Measurements from ENCODE around the gene DEPDC5.

DEPDC5 gene

DNA sequence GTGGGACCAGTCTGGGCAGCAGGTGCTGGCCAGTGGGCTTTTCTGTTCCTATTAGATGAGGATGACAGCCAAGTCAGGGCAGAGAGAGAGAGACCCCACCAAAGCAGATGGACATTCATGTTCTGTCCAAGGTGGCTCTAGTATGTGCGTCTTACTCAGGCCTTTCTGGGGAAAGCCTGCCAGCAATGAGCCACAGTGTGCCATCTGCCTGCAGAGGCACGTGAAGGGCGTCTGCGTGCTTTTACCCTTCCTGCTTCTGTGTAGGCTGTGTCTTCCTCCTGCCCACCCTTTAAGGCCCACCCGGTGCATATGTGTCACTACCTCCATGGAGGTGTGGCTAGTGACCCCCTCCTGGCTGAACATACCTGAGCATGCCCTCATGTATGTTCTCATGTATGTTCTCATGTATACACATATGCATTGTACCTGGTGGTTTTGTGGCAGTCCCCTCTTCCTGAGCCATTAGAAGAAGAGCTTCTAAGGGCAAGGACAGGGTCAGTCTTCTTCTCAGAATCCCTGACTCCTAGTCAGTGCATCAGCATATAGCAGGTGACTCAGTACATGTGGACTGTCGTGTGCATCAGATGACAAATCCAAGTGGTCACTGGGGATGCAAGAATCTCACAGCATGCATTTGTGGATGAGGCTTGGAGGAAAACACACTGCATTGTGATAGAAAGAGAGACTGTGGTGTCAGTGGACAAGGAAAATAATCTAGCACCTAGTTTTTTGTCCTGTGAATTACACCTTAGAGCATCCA is 100.1 kb downstream of the DEPDC5 start:
- no peak for DNase-seq

DNA sequence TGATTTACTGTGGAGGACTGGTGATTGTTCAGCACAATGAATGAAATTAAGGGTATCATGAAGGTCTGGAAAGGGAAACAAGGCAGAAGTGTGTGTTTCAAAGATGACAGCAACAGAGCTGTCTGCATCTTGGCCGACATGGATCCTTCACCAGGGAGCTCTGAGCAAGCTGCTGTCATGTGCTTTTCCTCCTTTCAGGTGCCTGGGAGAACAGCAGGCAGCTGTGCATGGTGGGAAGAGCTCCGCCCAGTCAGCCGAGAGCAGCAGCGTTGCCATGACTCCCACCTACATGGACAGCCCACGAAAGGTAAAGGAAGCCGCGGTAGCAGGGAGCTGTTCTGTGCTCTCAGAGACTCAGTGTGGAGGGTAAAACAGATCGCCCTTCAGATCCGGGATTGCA is 103.4 kb downstream of the DEPDC5 start:
- no peak for DNase-seq

DNA sequence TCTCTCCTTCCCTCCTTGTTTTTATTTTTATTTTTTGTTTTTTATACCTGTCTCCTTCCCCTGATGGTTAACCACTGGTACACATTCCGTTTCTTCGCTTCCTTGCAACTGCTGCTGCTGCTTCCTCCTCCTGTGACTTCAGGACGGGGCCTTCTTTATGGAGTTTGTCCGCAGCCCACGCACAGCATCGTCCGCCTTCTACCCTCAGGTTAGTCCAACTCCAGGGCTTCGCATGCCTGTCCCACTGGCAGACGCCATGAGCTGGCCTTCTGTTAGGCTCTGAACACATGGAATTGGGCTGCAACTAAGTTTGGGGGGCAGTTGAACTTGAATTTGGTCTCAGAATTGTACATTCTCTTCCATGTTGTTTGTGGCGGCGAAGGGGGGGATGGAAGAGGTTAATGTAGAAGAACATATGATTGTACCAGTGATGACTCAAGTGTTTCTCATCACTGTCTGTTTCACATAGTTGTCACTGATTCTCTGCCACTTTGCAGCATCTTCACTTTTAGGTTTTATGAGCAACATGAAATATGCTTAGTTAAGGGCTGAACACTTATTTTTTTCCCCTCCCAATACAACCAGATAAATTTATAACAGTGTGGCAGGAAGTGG is 107.5 kb downstream of the DEPDC5 start:
- DNase-seq = no peak

DNA sequence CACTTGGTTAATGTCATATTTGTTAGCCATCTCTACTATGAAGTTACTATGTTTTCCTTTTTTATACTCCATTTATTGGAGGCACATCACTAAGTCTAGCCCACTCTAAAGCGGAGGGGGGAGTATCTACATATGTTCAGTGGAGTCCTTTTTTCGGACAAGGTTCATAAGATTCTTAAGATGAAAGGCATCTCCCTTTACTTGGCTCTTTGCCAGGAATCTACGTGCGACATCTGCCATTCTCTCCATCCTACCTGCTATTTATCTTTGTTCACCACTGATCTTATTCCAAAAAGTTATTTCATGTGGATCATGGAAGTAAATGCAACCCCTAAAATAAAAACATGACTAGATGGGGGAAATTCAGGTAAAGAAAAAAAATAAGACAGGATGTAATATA is 113.1 kb downstream of the DEPDC5 start:
- no peak for DNase-seq

DNA sequence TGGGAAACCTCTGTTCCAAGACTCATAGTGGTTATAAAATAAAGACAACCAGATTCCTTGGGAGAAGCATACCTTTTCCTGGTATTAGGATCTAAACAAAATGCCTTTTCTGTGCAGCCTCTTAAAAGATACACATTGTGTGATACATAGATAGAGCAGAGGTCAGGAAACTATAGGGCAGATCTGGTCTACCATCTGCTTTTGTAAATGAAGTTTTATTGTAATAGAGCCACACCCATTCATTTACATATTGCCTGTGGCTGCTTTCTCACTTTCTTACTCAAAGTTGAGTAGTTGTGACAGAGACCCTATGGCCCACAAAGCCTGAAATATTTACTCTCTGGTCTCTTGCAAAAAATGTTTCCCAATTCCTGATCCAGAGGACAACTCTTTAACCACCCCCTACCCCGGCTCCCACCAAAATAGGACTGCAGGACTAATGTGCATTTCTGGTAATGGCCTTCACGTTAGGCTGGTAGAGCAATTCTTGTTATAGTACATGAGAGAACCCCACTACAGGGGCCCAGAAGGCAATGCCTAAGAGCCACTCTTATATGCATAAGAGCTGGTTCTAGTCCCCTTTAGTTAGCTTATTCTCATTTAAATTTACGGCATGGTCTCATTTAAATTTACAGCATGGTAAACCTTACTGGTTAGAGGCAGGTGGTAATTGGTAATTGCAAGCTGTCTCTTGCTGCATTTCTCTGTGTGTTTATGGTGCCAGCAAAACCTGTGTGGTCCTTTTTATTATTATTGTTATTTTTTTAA is 113.8 kb downstream of the DEPDC5 start:
- peak; percentile 46 for DNase-seq

DNA sequence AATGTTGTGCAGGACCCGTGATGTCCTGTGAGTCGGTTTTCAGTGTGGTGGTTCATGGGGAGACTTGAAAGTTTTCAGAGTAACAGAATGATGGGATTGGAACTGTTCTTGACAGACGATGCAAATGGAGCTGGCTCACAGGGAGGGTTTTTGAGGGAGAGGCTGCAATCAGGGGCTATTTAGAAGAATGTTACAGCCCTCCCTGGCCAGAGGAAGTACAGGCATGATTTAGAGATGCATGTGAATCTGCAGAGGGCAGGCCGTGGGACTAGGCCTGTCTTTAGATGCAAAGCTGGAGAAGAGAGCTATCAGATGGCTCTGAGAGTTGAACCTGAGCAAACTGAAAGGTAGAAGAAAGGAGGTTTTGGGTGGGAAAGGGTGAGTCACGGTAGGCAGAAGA is 115.9 kb downstream of the DEPDC5 start:
- DNase-seq = no peak

DNA sequence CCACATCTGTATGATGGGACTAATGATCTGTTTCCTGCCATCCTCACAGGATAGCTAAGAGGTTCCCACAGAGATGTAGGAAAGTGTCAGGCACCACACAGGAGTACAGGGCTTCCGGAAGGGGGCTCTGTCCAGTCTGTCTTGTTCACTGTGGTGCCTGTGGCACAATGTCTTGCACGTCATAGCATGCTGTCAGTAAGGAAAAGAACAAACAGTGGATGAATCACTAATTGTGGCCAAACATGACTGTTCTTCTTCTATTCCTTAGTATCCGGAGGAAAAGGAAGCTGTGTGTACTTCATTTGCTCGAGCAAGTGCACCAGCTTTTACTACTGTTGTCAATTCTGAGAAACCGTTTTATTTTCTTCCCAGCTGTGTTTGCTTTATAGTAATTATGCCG is 117.1 kb downstream of the DEPDC5 start:
- no peak for DNase-seq

DNA sequence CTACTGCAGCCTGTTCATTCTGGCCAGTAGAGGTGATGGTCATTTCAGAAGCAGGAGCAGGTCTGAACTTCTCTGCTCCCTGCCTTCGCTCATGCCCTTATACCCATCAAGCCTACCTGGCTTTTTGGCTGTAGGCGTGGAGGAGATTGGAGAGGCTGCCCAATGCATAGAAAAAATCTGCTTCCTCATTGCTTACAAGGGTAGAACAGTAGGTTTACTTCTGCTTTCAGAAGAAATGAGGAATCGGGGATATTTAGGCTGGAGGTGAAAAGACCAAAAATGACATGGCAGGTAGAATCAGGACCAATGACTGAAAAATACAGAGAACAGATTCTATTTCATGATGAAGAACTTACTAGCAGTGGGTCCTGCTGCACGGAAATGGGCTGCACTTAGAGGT is 117.7 kb downstream of the DEPDC5 start:
- DNase-seq = peak; percentile 58

DNA sequence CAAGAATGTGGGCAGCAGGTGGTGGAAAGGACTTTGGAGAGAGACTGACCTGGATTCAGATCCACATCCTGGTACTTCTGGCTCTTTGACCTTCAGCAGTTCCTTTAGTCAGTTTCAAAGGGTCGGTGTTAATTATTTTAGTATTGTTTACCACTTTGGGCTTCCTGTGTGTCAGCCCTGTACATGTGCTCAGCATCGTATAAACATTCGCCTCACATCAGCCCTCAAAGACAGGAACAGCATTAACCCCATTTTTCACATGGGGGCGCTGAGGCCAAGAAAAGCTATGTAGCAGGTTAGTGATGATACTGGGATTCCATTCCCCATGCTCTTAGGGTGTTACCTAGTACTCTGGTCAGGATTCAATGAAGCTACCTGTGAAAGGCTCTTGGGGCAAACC is 118.4 kb downstream of the DEPDC5 start:
- peak; percentile 72 for DNase-seq

DNA sequence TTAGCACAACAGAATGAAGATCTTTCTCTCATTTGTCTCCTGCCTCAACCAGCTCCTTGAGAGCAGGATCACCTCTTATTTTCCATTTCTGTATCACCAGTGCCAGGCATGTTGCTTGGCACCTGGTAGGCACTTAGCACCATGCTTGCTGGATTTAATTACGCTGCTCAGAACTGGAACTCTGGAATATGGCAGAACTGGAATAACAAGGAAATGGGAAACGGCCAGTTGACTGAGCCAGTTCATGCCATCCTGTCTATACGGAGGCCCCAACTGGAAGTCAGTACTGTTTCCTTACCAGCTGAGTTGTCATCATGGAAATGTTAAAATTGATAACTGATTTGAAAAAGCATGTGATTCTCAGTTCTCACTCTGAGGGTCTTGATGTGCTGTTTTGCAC is 121.0 kb downstream of the DEPDC5 start:
- DNase-seq = no peak

DNA sequence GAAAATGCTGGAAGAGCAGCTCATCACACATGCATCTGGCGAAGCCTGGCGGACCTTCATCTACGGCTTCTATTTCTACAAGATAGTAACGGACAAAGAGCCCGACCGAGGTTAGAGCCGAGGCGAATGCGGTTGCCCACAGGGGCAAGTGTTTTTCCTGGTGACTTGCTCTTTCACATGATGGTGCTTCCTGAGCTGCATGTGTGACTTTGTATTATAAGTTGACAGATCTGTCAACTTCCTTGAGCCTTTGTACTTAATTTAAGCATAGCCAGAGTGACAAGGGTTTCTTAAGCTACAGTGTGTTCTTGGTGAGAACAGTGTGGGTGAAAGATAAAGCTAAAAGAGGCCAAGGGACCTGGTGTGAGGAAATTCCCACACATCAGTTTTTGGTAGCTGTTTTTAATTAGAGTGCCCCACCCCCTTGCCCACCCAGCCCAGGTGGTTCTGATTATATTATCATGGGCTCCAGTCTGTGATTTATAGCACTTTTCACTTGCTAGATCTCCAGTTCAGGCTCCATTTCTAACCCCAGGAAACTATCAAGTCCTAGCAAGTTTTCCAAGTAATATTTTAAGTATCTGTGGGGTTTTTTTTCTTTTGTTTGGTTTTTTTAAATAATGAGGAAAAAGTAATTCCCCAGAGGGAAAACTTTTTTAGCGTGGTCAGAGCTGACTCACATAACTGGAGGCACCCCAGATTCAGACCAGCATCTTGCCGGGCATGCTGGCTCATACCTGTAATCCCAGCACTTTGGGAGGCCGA is 122.5 kb downstream of the DEPDC5 start:
- DNase-seq = no peak

DNA sequence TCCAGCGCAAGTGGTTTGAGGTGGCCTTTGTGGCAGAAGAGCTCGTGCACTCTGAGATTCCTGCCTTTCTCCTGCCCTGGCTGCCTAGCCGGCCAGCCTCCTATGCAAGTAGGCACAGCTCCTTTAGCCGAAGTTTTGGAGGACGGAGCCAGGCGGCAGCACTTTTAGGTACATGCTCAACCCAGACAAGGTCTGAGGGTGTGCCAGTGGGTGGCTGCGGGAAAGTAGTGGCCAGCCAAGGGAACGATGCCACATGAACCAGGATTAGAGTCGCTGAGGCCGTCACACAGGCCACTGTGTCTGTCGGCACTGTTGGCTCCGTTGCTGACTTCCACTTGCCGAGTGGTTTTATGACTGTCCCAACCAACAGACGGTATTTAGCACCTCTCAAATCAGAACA is 125.8 kb downstream of the DEPDC5 start:
- no peak for DNase-seq

DNA sequence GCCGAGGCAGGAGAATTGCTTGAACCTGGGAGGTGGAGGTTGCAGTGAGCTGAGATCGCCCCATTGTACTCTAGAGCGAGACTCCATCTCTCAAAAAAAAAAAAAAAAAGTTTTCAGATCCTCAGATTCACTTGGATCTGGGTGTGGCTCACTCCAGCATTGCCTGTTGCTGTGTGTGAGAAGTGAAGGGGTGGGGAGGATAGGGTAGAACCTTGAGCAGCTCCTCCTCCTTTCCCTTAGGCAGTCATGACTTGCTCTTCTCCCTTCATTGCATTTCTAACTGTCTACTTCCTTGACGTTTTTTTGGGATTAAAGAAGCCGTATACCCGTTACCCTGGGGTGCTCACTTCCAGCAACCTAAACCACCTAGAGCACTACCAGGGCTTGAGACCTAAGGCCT is 127.4 kb downstream of the DEPDC5 start:
- no peak for DNase-seq

DNA sequence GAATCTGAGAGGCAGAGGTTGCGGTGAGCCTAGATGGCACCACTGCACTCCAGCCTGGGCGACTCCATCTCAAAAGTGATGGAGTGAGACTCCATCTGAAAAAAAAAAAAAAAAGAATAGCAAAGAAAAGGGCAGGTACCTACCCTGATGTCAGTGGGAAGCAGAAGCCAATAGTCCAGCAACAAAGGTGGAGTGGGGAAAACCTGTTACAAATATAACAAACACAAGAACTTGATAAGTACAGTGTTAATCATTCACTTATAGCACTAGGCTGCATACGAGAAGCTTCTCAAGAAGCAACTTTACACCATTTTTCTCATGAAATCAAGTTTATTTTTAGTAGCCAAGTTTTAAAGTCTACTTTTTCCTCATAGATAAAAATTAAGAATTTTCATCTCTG is 128.0 kb downstream of the DEPDC5 start:
- no peak for DNase-seq

DNA sequence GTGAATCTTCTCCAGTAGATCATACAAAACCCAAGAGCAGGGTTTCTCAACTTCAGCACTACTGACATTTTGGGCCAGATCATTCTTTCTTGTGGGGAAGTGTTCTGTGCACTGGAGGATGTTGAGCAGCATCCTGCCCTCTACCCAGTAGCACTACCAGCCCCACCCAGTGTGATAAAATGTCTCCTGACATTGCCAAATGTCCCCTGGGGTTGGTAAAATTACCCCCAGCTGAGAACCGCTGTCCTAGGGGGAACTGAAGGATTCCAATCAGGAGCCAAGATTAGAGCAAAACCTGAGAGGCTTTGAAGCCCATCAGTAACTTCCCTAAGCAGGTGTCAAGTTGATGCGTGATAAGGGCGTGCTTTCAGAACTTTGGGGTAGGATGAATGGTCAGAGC is 129.2 kb downstream of the DEPDC5 start:
- no peak for DNase-seq

DNA sequence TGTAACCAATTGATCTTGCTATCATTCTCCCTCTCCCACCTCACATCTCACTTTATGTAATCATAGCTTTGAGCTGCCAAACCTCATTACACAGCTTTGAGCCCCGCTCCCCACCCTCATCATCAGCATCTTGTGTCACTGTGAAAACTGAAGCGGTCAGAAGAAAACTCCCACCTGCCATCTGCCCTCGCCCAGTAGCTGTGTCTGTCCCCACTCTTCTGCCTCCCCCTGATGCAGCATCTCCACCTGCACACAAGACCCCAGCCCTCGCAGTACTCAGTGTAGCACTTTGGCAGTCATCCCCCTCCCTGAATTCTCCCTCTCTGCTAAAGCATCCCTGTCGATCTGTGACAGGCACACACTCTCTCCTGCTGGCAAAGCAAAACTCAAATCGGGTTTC is 130.2 kb downstream of the DEPDC5 start:
- DNase-seq = no peak

DNA sequence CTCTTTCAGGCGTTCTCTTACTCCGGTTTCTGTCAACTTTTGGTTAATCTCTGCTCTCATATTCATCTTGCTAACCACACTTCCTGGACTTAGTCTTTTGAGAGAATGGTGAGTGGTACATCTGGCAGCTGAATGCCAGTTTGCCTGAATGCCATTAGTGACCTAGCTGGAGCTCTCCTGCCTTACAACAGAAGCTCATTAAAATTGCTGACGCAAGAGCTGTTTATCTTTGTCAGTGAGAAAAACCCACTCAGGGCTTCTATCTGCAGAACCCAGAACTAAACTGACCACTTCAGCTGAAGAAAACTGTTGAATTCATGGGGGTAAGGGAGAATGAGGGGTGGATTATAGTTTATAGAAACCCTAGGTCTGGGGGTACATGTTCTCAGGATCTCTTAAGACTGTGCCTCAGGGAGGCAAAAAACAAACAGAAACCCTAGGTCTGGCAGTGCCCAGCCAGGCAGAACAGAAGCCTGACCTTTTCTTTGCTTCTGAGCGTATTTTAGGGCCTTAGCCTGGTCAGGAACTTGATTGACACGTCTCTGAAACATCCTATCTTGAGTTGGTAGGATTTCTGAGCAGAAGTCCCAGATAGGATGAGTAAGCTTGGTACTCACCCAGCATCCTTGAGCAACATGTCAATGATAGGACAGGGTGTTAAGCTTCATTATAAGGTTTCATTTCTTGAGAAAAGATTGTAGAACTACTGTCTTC is 137.7 kb downstream of the DEPDC5 start:
- peak; percentile 82 for DNase-seq

DNA sequence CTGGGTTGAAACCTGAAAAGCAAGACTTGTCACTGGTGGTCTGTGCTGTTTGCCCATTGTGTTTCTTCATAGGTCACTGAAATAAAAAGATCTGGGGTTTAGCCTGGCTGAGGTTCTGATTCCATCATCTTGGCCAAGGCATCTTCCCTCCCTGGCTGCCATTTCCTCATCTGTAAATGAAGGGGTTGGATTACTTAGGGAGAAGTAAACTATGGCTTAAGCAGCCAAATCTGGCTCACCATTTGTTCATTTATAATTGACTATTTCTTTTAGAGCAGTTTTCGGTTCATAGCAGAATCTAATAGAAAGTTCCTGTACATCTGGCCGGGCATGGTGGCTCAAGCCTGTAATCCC is 138.2 kb downstream of the DEPDC5 start:
- DNase-seq = no peak

DNA sequence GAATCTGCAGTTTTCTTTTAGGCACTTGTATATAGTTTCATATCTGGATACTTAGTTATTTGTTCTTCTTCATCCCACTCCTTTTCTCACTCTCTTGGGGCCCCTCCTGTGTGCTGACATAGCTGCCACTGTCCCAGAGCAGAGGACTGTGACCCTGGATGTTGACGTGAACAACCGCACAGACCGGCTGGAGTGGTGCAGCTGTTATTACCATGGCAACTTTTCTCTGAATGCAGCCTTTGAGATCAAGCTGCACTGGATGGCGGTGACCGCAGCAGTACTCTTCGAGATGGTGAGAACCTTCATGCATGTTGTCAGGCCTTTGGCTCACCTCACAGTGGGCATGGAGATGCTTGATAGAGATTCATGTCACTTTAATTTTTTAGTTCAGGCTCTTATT is 139.6 kb downstream of the DEPDC5 start:
- no peak for DNase-seq

DNA sequence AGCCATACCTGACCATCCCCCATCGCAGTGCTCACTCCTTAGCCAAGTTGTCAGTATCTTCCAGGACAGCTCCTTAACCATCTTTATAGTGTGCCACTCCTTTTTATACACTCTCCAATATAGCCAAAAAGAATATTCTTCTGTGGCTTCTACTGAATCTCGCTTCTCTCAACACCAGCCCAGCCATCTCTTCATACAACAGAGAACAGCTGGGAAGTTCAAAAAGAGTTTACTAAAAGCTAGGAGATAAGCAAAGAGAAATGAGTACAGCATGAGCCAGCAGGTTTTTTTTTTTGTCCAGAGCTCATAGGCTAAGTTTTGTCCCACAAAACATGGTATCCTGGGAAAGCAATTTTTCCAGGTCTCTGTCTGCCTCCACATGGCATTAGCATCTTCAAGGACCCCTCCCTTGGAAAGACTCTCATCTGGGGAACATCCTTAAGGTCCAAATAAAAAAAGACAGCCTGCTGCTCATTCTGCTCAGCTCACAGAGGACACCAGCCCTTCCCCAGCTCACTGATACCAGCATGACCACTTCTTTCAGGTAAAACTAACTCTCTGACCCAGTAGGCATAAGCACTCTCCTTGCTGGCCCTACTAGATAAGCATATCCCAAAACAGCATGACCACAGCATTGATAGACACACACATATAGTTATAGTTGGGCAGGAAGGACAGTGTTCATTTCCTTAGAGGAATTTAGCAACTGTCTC is 141.7 kb downstream of the DEPDC5 start:
- peak; percentile 91 for DNase-seq

DNA sequence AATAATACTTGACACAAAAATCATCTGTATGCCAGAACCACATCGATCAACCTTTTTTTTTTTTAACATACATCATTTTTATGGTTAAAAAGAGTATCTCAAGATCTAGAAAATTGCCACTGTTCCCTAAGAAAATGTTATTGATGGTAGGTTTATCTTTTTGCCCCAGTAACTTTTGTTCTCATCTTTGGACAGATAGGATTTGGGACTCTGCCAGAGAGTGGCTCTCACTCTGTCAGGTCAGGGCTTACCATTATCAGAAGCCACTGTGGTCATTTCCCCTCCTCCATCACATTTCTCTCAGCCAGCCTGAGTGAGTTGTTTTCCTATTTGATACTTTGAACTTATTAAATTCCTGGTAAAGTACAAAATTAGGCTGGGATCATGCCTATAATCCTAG is 142.7 kb downstream of the DEPDC5 start:
- DNase-seq = peak; percentile 91
